GM10266 (cell line): ENCODE results near the gene ZNF784.

Experiments used
- DNase-seq: peaks from one replicate; pipeline ENCODE4 v3.0.0; 2012; ENCODE audit errors: extremely low spot score
- CTCF ChIP-seq: IDR thresholded peaks from 2 replicates; pipeline ENCODE4 v1.5.1; 2012; ENCODE audit warnings: mild to moderate bottlenecking, low read depth; ENCODE audit not compliant: control insufficient read depth, insufficient read depth; ENCODE audit errors: missing control alignments

ZNF784 gene

GRCh38 chr19:55624109-55625003 lies at the start of gene ZNF784:
ZNF784 (minus strand) TSS chr19:55624566; CDS start chr19:55624561, 5 bp downstream.
- TF ChIP-seq CTCF = no peak
- DNase-seq = peak; percentile 96

- no peak for DNase-seq
- TF ChIP-seq CTCF = no peak
Measured at GRCh38 chr19:55673889-55674288, 49.5 kb upstream of the ZNF784 start.

GRCh38 chr19:55673465-55673864 lies 49.1 kb upstream of the ZNF784 start:
- DNase-seq = no peak
- TF ChIP-seq CTCF = no peak

GRCh38 chr19:55672418-55672817 lies 48.1 kb upstream of the ZNF784 start:
- no peak for TF ChIP-seq CTCF
- no peak for DNase-seq

- no peak for TF ChIP-seq CTCF
- no peak for DNase-seq
Measured at GRCh38 chr19:55671054-55671378, 46.6 kb upstream of the ZNF784 start.

- DNase-seq = no peak
Measured at GRCh38 chr19:55670280-55671053, 46.1 kb upstream of the ZNF784 start.

More at GRCh38 chr19:55670280-55671053, 46.1 kb upstream of the ZNF784 start:
- TF ChIP-seq CTCF = no peak
